GM23338 (cell line): ENCODE data around the gene SLC15A1. TPM values are rescaled to one million over a fixed set of nuclear protein-coding genes. Genes with fewer than 3 reads are reported as not detected.

Source experiments
- ATAC-seq: fragments of 200-7000 bp; cut with Tn5 transposase; 3 replicates; pipeline ENCODE4 v1.9.1; 2020
- DNase-seq: peaks from one replicate; pipeline ENCODE4 v3.0.0-alpha.2; 2015; ENCODE audit warnings: low spot score
- H2AFZ ChIP-seq: fragments of 200-600 bp; sonication (generic); 2 replicates; pipeline ENCODE4 v1.8.0; 2016; ENCODE audit warnings: antibody characterized with exemption, mild to moderate bottlenecking, moderate library complexity
- H3F3A ChIP-seq: fragments of 200-600 bp; sonication (generic); replicated peaks from 2 replicates; pipeline ENCODE4 v1.8.0; 2017; ENCODE audit warnings: antibody characterized with exemption, mixed run types, low read depth
- H3K27ac ChIP-seq: fragments of 200-600 bp; sonication (generic); 2 replicates; pipeline ENCODE4 v1.6.1; 2016; ENCODE audit warnings: low read depth
- H3K27me3 ChIP-seq: fragments of 200-600 bp; sonication (generic); 2 replicates; pipeline ENCODE4 v1.8.0; 2016; ENCODE audit warnings: mild to moderate bottlenecking, mixed run types, moderate library complexity; ENCODE audit not compliant: insufficient read depth
- H3K36me3 ChIP-seq: fragments of 200-600 bp; sonication (generic); 2 replicates; pipeline ENCODE4 v1.8.0; 2016; ENCODE audit warnings: mild to moderate bottlenecking; ENCODE audit not compliant: insufficient read depth
- H3K4me1 ChIP-seq: fragments of 200-600 bp; sonication (generic); 2 replicates; pipeline ENCODE4 v1.8.0; 2016; ENCODE audit warnings: mild to moderate bottlenecking, moderate library complexity; ENCODE audit not compliant: insufficient read depth
- H3K4me2 ChIP-seq: fragments of 200-600 bp; sonication (generic); 2 replicates; pipeline ENCODE4 v1.7.1; 2017; ENCODE audit warnings: mixed run types
- H3K4me3 ChIP-seq: fragments of 200-600 bp; sonication (generic); 2 replicates; pipeline ENCODE4 v1.6.1; 2016; ENCODE audit warnings: mixed run types
- H3K79me2 ChIP-seq: fragments of 200-600 bp; sonication (generic); replicated peaks from 2 replicates; pipeline ENCODE4 v1.8.0; 2017; ENCODE audit warnings: mild to moderate bottlenecking; ENCODE audit not compliant: insufficient read depth
- H3K9me2 ChIP-seq: fragments of 200-600 bp; sonication (generic); 2 replicates; pipeline ENCODE4 v1.8.0; 2017; ENCODE audit not compliant: insufficient read depth
- H4K20me1 ChIP-seq: fragments of 200-600 bp; sonication (generic); replicated peaks from 2 replicates; pipeline ENCODE4 v1.8.0; 2017; ENCODE audit warnings: mild to moderate bottlenecking; ENCODE audit not compliant: insufficient read depth
- H3K27ac Mint-ChIP-seq: 2 replicates; pipeline ENCODE4 v1.8.0; 2020; ENCODE audit warnings: inconsistent platforms, mild to moderate bottlenecking, moderate library complexity, mixed read lengths
- H3K27me3 Mint-ChIP-seq: 3 replicates; pipeline ENCODE4 v1.8.0; 2022; ENCODE audit warnings: low read depth, mild to moderate bottlenecking, moderate library complexity, mixed read lengths, inconsistent platforms; ENCODE audit not compliant: insufficient read depth, poor library complexity
- H3K36me3 Mint-ChIP-seq: 3 replicates; pipeline ENCODE4 v1.8.0; 2021; ENCODE audit warnings: low read depth, mild to moderate bottlenecking, inconsistent platforms, moderate library complexity, mixed read lengths
- H3K4me1 Mint-ChIP-seq: 3 replicates; pipeline ENCODE4 v1.8.0; 2020; ENCODE audit warnings: mild to moderate bottlenecking, inconsistent platforms, mixed read lengths
- H3K4me3 Mint-ChIP-seq: 3 replicates; pipeline ENCODE4 v1.8.0; 2021; ENCODE audit warnings: moderate library complexity, mild to moderate bottlenecking, inconsistent platforms, mixed read lengths
- H3K9me3 Mint-ChIP-seq: 3 replicates; pipeline ENCODE4 v1.8.0; 2020; ENCODE audit warnings: moderate library complexity, mild to moderate bottlenecking, inconsistent platforms, mixed read lengths
- EZH2 ChIP-seq: fragments of 200-600 bp; sonication (generic); IDR thresholded peaks from one replicate; pipeline ENCODE4 v1.8.0; 2017; ENCODE audit warnings: antibody characterized with exemption, mild to moderate bottlenecking, low read depth; ENCODE audit not compliant: unreplicated experiment
- EZH2phosphoT487 ChIP-seq: fragments of 200-600 bp; sonication (generic); IDR thresholded peaks from one replicate; pipeline ENCODE4 v1.8.1; 2018; ENCODE audit warnings: antibody characterized with exemption; ENCODE audit not compliant: unreplicated experiment
- POLR2AphosphoS5 ChIP-seq: IDR thresholded peaks from 2 replicates; pipeline ENCODE4 v1.6.1; 2016; ENCODE audit warnings: antibody characterized with exemption, low read depth
- STAT1 ChIP-seq: IDR thresholded peaks from one replicate; pipeline ENCODE4 v1.6.1; 2016; ENCODE audit warnings: antibody characterized with exemption; ENCODE audit not compliant: unreplicated experiment
- polyA plus RNA-seq: library from polyadenylated mRNA; unstranded; fragments of >200 nt; fragmentation: Nextera tagmentation; extraction: Ambion mirVana; gene quantifications from 2 replicates; pipeline ENCODE4 v1.2.1, GENCODE V29; 2016
- total RNA-seq: library from RNA; depleted of rRNA; stranded (reverse); fragments of >200 nt; shearing (Covaris generic); gene quantifications from 2 replicates; pipeline ENCODE4 v1.2.3, GENCODE V29; 2014
- TF ChIP-seq, protein P1 (sequence below): IDR thresholded peaks from one replicate; pipeline ENCODE4 v1.6.1; 2018; ENCODE audit warnings: antibody characterized with exemption; ENCODE audit not compliant: unreplicated experiment

Gene SLC15A1
- total and polyA plus RNA-seq, 2 experiments from 2014 or later = 1.6 to 3.0 TPM

DNA sequence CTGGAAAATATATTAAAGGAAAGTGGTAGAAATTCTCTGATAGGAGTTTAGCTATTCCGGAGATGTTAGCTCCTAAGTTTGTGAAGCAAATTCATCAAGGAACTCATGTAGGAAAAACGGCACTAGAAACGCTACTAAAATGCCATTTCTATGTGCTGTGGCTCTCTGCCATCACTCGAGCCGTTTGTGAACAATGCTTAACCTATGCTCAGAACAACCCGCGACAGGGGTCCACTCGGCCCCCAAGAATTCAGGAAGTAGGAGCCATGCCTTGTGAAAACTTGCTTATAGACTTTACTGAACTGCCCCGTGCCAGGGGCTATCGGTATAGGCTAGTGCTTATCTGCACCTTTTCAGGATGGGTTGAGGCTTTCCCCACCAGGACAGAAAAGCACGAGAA lies 14.2 kb upstream of the SLC15A1 start (continued):
- TF ChIP-seq, protein P1, sequence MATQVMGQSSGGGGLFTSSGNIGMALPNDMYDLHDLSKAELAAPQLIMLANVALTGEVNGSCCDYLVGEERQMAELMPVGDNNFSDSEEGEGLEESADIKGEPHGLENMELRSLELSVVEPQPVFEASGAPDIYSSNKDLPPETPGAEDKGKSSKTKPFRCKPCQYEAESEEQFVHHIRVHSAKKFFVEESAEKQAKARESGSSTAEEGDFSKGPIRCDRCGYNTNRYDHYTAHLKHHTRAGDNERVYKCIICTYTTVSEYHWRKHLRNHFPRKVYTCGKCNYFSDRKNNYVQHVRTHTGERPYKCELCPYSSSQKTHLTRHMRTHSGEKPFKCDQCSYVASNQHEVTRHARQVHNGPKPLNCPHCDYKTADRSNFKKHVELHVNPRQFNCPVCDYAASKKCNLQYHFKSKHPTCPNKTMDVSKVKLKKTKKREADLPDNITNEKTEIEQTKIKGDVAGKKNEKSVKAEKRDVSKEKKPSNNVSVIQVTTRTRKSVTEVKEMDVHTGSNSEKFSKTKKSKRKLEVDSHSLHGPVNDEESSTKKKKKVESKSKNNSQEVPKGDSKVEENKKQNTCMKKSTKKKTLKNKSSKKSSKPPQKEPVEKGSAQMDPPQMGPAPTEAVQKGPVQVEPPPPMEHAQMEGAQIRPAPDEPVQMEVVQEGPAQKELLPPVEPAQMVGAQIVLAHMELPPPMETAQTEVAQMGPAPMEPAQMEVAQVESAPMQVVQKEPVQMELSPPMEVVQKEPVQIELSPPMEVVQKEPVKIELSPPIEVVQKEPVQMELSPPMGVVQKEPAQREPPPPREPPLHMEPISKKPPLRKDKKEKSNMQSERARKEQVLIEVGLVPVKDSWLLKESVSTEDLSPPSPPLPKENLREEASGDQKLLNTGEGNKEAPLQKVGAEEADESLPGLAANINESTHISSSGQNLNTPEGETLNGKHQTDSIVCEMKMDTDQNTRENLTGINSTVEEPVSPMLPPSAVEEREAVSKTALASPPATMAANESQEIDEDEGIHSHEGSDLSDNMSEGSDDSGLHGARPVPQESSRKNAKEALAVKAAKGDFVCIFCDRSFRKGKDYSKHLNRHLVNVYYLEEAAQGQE = no peak

DNA sequence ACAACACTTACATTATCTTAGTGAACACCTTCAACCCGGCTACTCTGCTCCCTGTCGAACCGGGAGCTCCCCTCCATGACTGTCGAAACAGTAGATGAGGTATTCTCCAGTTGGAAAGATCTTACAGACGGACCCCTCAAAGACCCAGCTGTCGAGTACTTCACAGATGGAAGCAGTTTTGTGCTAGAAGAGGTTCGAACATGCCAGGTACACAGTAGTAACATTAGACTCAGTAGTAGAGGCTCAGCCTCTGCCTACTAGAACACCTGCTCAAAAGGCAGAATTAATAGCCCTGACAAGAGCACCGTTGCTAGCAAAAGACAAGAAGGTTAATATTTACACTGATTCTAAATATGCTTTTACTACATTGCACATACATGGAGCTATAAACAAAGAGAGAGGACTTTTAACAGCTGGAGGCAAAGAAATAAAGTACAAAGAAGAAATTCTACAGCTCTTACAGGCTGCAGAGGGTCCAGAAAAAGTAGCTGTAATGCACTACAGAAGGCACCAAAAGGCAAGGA lies 13.6 kb upstream of the SLC15A1 start:
- H3K9me3 Mint-ChIP-seq = no peaks in the 10 kb centered on the region
- Histone ChIP-seq H3K9me2 (peaks cover 8% of the 10 kb centered on the region; the same call in 1 of the 2 replicates), H3K27me3 (no peaks in the 10 kb centered on the region), H2AFZ (no peak overlapping the region), H3K4me3 (no peak overlapping the region), H3K4me1 (no peaks in the 10 kb centered on the region; the same call in 1 of the 2 replicates), H3K27ac (no peak overlapping the region), H3K4me2 (no peak overlapping the region), H3F3A (no peaks in the 10 kb centered on the region), H3K36me3 (no peaks in the 10 kb centered on the region), H3K79me2 (no peaks in the 10 kb centered on the region), H4K20me1 (no peaks in the 10 kb centered on the region)
- peaks cover 3% of the 10 kb centered on the region for H3K27me3 Mint-ChIP-seq
- peaks cover 7% of the 10 kb centered on the region; the same call in 2 of the 3 replicates for H3K4me1 Mint-ChIP-seq
- TF ChIP-seq EZH2phosphoT487 (no peak), POLR2AphosphoS5 (no peak), EZH2 (no peak), STAT1 (no peak)
- TF ChIP-seq, protein P1 = no peak
- H3K36me3 Mint-ChIP-seq = no peaks in the 10 kb centered on the region
- ATAC-seq = no peak
- no peak overlapping the region for H3K27ac Mint-ChIP-seq
- H3K4me3 Mint-ChIP-seq = no peak overlapping the region
- DNase-seq = no peak
